ENCODE results near the gene APOBEC3H. TPM values are rescaled to one million over a fixed set of nuclear protein-coding genes. Genes with fewer than 3 reads are reported as not detected.

APOBEC3H gene
- polyA plus RNA-seq, 3 donors, result 0.09 to 0.36 TPM; not detected in 1

DNA sequence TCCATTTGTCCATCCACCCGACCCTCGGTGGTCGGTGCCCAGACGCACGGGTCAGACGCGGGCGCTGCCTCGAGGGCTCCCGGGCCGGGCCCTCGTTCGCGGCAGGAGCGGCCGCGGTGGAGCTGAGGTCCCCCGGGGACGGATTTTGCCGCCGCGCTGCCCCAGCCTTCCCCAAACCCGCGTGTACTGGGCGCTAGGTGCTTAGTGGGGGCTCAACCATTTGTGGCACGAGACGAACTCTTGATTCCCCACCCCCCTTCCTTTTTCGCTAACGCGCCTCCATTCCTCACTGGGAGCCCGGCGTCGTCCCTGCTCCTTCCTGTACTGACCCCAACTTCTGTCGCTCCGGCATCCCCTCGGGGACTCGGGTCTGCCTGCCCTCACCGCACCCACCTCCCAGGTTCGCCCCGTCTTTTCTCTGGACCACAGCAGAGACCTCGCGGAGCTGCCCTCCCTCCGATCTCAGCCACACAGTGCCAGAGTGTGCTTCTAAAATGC, 56.2 kb downstream of the APOBEC3H start:
- no peak for DNase-seq

Other genes starting within 250 kb of the APOBEC3H start
- gene CBX6, start 225.0 kb upstream of the APOBEC3H start, polyA plus RNA-seq (ENCODE audit: insufficient read length in 3 of 3), result 10 to 100 TPM; 43.7 to 46.4 (median 45.2) TPM
- under 1 TPM in 2 of 3 donors, not detected in 1; 0.11 to 0.25 TPM for gene APOBEC3A, start 139.6 kb upstream of the APOBEC3H start, polyA plus RNA-seq (ENCODE audit: insufficient read length in 3 of 3)
- gene APOBEC3B, start 114.9 kb upstream of the APOBEC3H start, polyA plus RNA-seq (ENCODE audit: insufficient read length in 3 of 3), result 1 to 10 TPM; 3.4 to 6.8 (median 6.7) TPM
- gene APOBEC3C, start 83.0 kb upstream of the APOBEC3H start, polyA plus RNA-seq (ENCODE audit: insufficient read length in 3 of 3), result 10 to 100 TPM in 1 of 3 donors, 1 to 10 TPM in 2; 9.1 to 10.8 (median 9.3) TPM
- 1 to 10 TPM in 2 of 3 donors, under 1 TPM in 1; 0.57 to 2.7 (median 1.5) TPM for gene APOBEC3D, start 76.1 kb upstream of the APOBEC3H start, polyA plus RNA-seq (ENCODE audit: insufficient read length in 3 of 3)
- gene APOBEC3F, start 56.4 kb upstream of the APOBEC3H start, polyA plus RNA-seq (ENCODE audit: insufficient read length in 3 of 3), result 1 to 10 TPM; 7.4 to 8.7 (median 8.6) TPM
- 10 to 100 TPM in 1 of 3 donors, 1 to 10 TPM in 2; 6.5 to 11.4 (median 7.6) TPM for gene APOBEC3G, start 20.0 kb upstream of the APOBEC3H start, polyA plus RNA-seq (ENCODE audit: insufficient read length in 3 of 3)
- 10 to 100 TPM in 2 of 3 donors, 1 to 10 TPM in 1; 8.0 to 12.8 (median 12.4) TPM for gene CBX7, start 55.4 kb downstream of the APOBEC3H start, polyA plus RNA-seq (ENCODE audit: insufficient read length in 3 of 3)
- 10 to 100 TPM; 14.6 to 17.9 (median 16.1) TPM for gene PDGFB, start 147.7 kb downstream of the APOBEC3H start, polyA plus RNA-seq (ENCODE audit: insufficient read length in 3 of 3)
- 1,000 to 10,000 TPM; 2,781 to 3,416 (median 3,386) TPM for gene RPL3, start 222.4 kb downstream of the APOBEC3H start, polyA plus RNA-seq (ENCODE audit: insufficient read length in 3 of 3)

Measured in renal pelvis (tissue), 4 donors.